ENCODE results near the gene THAP8. TPM values are rescaled to one million over a fixed set of nuclear protein-coding genes. Genes with fewer than 3 reads are reported as not detected.

The THAP8 gene, protein sequence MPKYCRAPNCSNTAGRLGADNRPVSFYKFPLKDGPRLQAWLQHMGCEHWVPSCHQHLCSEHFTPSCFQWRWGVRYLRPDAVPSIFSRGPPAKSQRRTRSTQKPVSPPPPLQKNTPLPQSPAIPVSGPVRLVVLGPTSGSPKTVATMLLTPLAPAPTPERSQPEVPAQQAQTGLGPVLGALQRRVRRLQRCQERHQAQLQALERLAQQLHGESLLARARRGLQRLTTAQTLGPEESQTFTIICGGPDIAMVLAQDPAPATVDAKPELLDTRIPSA
- total RNA-seq, result 1 to 10 TPM; 6.4 to 6.6 TPM

GRCh38 chr19:36054119-36054732 lies at the start of gene THAP8:
Gene THAP8, minus strand, starts transcription at chr19:36054285. Its CDS starts 68 bp downstream, at chr19:36054217.
- TF ChIP-seq, protein P1, sequence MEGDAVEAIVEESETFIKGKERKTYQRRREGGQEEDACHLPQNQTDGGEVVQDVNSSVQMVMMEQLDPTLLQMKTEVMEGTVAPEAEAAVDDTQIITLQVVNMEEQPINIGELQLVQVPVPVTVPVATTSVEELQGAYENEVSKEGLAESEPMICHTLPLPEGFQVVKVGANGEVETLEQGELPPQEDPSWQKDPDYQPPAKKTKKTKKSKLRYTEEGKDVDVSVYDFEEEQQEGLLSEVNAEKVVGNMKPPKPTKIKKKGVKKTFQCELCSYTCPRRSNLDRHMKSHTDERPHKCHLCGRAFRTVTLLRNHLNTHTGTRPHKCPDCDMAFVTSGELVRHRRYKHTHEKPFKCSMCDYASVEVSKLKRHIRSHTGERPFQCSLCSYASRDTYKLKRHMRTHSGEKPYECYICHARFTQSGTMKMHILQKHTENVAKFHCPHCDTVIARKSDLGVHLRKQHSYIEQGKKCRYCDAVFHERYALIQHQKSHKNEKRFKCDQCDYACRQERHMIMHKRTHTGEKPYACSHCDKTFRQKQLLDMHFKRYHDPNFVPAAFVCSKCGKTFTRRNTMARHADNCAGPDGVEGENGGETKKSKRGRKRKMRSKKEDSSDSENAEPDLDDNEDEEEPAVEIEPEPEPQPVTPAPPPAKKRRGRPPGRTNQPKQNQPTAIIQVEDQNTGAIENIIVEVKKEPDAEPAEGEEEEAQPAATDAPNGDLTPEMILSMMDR (IDR thresholded peaks at IDR 0.05), result peak; percentile 39
- DNase-seq (ENCODE audit: low spot score) (peak; percentile 99), ATAC-seq (ENCODE audit: insufficient number of reproducible peaks, low FRiP score, low read depth) (peak; percentile 88)
- no peaks in the 10 kb centered on the region for H3K27me3 ChIP-seq (replicated peaks; ENCODE audit: insufficient read depth)
- H3K36me3 ChIP-seq, result no peaks in the 10 kb centered on the region
- peaks cover 10 to 15% of the 10 kb centered on the region in 2 donors for H3K4me1 ChIP-seq (ENCODE audit: control insufficient read depth in 1 of 2, low read depth in 2 of 2)
- H3K4me3 ChIP-seq, result peak within 1 kb of the TSS; percentile 89
- H3K27ac ChIP-seq, result peak within 1 kb of the TSS; percentile 89 to 93
- no peaks in the 10 kb centered on the region for H3K9me3 ChIP-seq

GRCh38 chr19:36103040-36103626 lies 49.0 kb upstream of the THAP8 start:
- no peaks in the 10 kb centered on the region for H3K27me3 ChIP-seq (replicated peaks; ENCODE audit: insufficient read depth)
- TF ChIP-seq, protein P1 (IDR thresholded peaks at IDR 0.05), result no peak
- ATAC-seq (ENCODE audit: insufficient number of reproducible peaks, low FRiP score, low read depth) (no peak), DNase-seq (ENCODE audit: low spot score) (no peak)
- H3K4me1 ChIP-seq (ENCODE audit: control insufficient read depth in 1 of 2, low read depth in 2 of 2), result no peaks in the 10 kb centered on the region
- no peaks in the 10 kb centered on the region for H3K9me3 ChIP-seq
- peaks cover 6% of the 10 kb centered on the region for H3K36me3 ChIP-seq
- no peak overlapping the region for H3K4me3 ChIP-seq
- H3K27ac ChIP-seq, result no peak overlapping the region

GRCh38 chr19:36101550-36102327 lies 47.7 kb upstream of the THAP8 start:
- Histone ChIP-seq H3K36me3 (peaks cover 4% of the 10 kb centered on the region), H3K4me3 (no peak overlapping the region), H3K27me3 (replicated peaks; ENCODE audit: insufficient read depth) (no peaks in the 10 kb centered on the region), H3K9me3 (no peaks in the 10 kb centered on the region), H3K27ac (no peak overlapping the region), H3K4me1 (ENCODE audit: control insufficient read depth in 1 of 2, low read depth in 2 of 2) (no peaks in the 10 kb centered on the region)
- DNase-seq (ENCODE audit: low spot score), result no peak
- TF ChIP-seq, protein P1 (IDR thresholded peaks at IDR 0.05), result no peak
- ATAC-seq (ENCODE audit: insufficient number of reproducible peaks, low FRiP score, low read depth), result no peak

DNA sequence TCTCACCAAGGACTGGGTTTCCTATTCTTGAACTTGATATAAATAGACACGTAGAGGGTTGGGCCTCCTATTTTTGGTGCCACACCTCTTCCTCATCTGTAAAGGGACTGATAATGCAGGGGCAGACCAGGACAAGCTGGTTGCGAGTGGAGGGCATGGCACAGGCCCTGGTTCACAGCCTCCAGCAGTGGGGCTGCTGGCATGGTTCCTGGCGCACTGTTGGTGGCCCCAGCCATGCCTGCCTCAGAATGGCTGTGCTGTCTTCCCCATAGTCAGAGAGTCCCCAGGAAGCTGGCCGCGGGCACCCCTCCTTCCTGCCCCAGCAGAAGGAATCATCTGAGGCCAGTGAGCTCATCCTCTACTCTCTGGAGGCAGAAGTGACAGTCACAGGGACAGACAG lies 46.4 kb upstream of the THAP8 start:
- no peak overlapping the region for H3K4me3 ChIP-seq
- no peak for DNase-seq (ENCODE audit: low spot score)
- no peaks in the 10 kb centered on the region for H3K36me3 ChIP-seq
- no peak overlapping the region for H3K27ac ChIP-seq
- ATAC-seq (ENCODE audit: insufficient number of reproducible peaks, low FRiP score, low read depth), result no peak
- H3K4me1 ChIP-seq (ENCODE audit: control insufficient read depth in 1 of 2, low read depth in 2 of 2), result no peaks in the 10 kb centered on the region
- TF ChIP-seq, protein P1 (IDR thresholded peaks at IDR 0.05), result no peak
- no peaks in the 10 kb centered on the region for H3K9me3 ChIP-seq
- H3K27me3 ChIP-seq (replicated peaks; ENCODE audit: insufficient read depth), result no peaks in the 10 kb centered on the region

Data from thoracic aorta (tissue), 2 donors.